Endodermal cell (in vitro differentiated cells): ENCODE results near the gene PHC1. TPM values are rescaled to one million over a fixed set of nuclear protein-coding genes. Genes with fewer than 3 reads are reported as not detected.

Experiments
- DNase-seq: peaks from one replicate; pipeline ENCODE4 v3.0.0-alpha.2; 2017
- H3K27ac ChIP-seq: 2 replicates; pipeline ENCODE4 v1.5.1; 2013; ENCODE audit warnings: mild to moderate bottlenecking, low read depth, low read length, moderate library complexity
- H3K27me3 ChIP-seq: 2 replicates; pipeline ENCODE4 v1.6.1; 2013; ENCODE audit warnings: mild to moderate bottlenecking, low read length, moderate library complexity; ENCODE audit not compliant: insufficient read depth, control insufficient read depth, poor library complexity, severe bottlenecking
- H3K36me3 ChIP-seq: 2 replicates; pipeline ENCODE4 v1.7.0; 2013; ENCODE audit warnings: mild to moderate bottlenecking, low read length, moderate library complexity; ENCODE audit not compliant: control insufficient read depth, insufficient read depth
- H3K4me1 ChIP-seq: one replicate; pipeline ENCODE4 v1.7.0; 2013; ENCODE audit warnings: low read length; ENCODE audit not compliant: control insufficient read depth, insufficient read depth
- H3K4me3 ChIP-seq: 2 replicates; pipeline ENCODE4 v1.5.1; 2013; ENCODE audit warnings: mild to moderate bottlenecking, low read length, moderate library complexity
- H3K9ac ChIP-seq: 2 replicates; pipeline ENCODE4 v1.6.1; 2013; ENCODE audit warnings: mild to moderate bottlenecking, low read length, moderate library complexity; ENCODE audit not compliant: poor library complexity, severe bottlenecking; ENCODE audit errors: extremely low read depth
- H3K9me3 ChIP-seq: 2 replicates; pipeline ENCODE4 v1.6.1; 2013; ENCODE audit warnings: mild to moderate bottlenecking, low read length, moderate library complexity; ENCODE audit not compliant: control insufficient read depth
- H3K27ac Mint-ChIP-seq: 2 replicates; pipeline ENCODE4 v1.8.0; 2020; ENCODE audit warnings: mixed read lengths
- H3K27me3 Mint-ChIP-seq: 2 replicates; pipeline ENCODE4 v1.8.0; 2021; ENCODE audit warnings: mild to moderate bottlenecking, mixed read lengths; ENCODE audit not compliant: insufficient read depth
- H3K36me3 Mint-ChIP-seq: 2 replicates; pipeline ENCODE4 v1.8.0; 2020; ENCODE audit warnings: low read depth, mixed read lengths
- H3K4me1 Mint-ChIP-seq: 2 replicates; pipeline ENCODE4 v1.8.0; 2020; ENCODE audit warnings: mixed read lengths
- H3K4me3 Mint-ChIP-seq: 2 replicates; pipeline ENCODE4 v1.8.0; 2020; ENCODE audit warnings: mild to moderate bottlenecking, moderate library complexity, mixed read lengths
- H3K9me3 Mint-ChIP-seq: 2 replicates; pipeline ENCODE4 v1.8.0; 2020; ENCODE audit warnings: mild to moderate bottlenecking, mixed read lengths
- WGBS, 2 experiments: methylation state at CpG; one replicate each; pipeline versions ENCODE4 v1.1.5 to v1.1.7; 2013; ENCODE audit warnings: missing lambda C conversion rate in 2 of 2, mixed read lengths in 1 of 2; ENCODE audit not compliant: insufficient coverage in 1 of 2, insufficient read length in 1 of 2; 5-methylcytosine and 5-hydroxymethylcytosine counted together
- total RNA-seq, 2 donors: library from RNA; stranded (reverse); fragmentation: NEBNext Ultra II Directional in 1 of 2; extraction: Animal tissue kit (Norgen Biotek cat#: 25700) in 1 of 2; gene quantifications; 2 replicates in 1 of 2; 3 replicates in 1 of 2; pipeline ENCODE4 v1.2.1, GENCODE V29; 2021
- TF ChIP-seq, protein P1 (sequence below): fragments of 200-600 bp; sonication (generic); conservative IDR thresholded peaks from 2 replicates; pipeline ENCODE4 v1.5.0; 2021; ENCODE audit warnings: antibody characterized with exemption, mild to moderate bottlenecking

Gene PHC1
- total RNA-seq, 2 donors from 2014 or later = 100 to 538 TPM

DNA sequence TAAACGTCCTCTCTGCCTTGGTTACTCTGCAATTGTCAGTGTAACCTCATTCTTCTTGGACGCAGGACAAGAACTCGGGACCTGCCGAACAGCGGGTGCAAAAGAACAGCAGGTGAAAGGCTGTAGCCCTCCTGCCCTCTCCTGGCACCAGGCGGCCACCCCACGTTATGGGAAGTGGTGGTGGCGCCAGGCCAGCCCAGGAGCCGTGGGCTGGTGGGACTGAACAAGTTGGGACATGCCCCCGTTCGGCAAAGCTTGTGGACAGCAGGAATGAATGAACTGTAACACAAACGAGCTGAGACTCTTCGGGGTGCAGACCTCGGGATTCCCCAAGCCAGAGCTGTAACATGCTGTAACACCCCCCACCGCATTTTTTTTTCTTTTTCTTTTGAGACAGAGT, 41.8 kb downstream of the PHC1 start:
- Histone ChIP-seq H3K27me3 (no peaks in the 10 kb centered on the region), H3K4me3 (no peak overlapping the region), H3K36me3 (no peaks in the 10 kb centered on the region), H3K9me3 (peaks cover 16% of the 10 kb centered on the region), H3K27ac (no peak overlapping the region), H3K4me1 (no peaks in the 10 kb centered on the region), H3K9ac (no peak overlapping the region)
- WGBS, 2 experiments = 93 to 95% methylated on average over 10 to 15 of the region's 15 CpGs
- H3K27ac Mint-ChIP-seq = no peak overlapping the region
- H3K4me3 Mint-ChIP-seq = no peak overlapping the region
- no peak for DNase-seq
- H3K4me1 Mint-ChIP-seq = no peaks in the 10 kb centered on the region
- H3K9me3 Mint-ChIP-seq = peaks cover 26% of the 10 kb centered on the region
- no peaks in the 10 kb centered on the region for H3K27me3 Mint-ChIP-seq
- TF ChIP-seq, protein P1, sequence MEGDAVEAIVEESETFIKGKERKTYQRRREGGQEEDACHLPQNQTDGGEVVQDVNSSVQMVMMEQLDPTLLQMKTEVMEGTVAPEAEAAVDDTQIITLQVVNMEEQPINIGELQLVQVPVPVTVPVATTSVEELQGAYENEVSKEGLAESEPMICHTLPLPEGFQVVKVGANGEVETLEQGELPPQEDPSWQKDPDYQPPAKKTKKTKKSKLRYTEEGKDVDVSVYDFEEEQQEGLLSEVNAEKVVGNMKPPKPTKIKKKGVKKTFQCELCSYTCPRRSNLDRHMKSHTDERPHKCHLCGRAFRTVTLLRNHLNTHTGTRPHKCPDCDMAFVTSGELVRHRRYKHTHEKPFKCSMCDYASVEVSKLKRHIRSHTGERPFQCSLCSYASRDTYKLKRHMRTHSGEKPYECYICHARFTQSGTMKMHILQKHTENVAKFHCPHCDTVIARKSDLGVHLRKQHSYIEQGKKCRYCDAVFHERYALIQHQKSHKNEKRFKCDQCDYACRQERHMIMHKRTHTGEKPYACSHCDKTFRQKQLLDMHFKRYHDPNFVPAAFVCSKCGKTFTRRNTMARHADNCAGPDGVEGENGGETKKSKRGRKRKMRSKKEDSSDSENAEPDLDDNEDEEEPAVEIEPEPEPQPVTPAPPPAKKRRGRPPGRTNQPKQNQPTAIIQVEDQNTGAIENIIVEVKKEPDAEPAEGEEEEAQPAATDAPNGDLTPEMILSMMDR = no peak
- H3K36me3 Mint-ChIP-seq = peaks cover 18% of the 10 kb centered on the region

GRCh38 chr12:8956772-8957171, 42.5 kb downstream of the PHC1 start:
- no peak overlapping the region for H3K9ac ChIP-seq
- 88 to 94% methylated on average over 7 of the region's 7 CpGs for WGBS, 2 experiments
- peaks cover 16% of the 10 kb centered on the region for H3K9me3 ChIP-seq
- Mint-ChIP-seq H3K4me3 (no peak overlapping the region), H3K36me3 (peaks cover 18% of the 10 kb centered on the region), H3K27ac (no peak overlapping the region), H3K4me1 (no peaks in the 10 kb centered on the region), H3K9me3 (peaks cover 24% of the 10 kb centered on the region), H3K27me3 (no peaks in the 10 kb centered on the region)
- H3K4me1 ChIP-seq = no peaks in the 10 kb centered on the region
- H3K4me3 ChIP-seq = no peak overlapping the region
- H3K27me3 ChIP-seq = no peaks in the 10 kb centered on the region
- no peak for DNase-seq
- TF ChIP-seq, protein P1 = no peak
- no peaks in the 10 kb centered on the region for H3K36me3 ChIP-seq
- H3K27ac ChIP-seq = no peak overlapping the region

DNA sequence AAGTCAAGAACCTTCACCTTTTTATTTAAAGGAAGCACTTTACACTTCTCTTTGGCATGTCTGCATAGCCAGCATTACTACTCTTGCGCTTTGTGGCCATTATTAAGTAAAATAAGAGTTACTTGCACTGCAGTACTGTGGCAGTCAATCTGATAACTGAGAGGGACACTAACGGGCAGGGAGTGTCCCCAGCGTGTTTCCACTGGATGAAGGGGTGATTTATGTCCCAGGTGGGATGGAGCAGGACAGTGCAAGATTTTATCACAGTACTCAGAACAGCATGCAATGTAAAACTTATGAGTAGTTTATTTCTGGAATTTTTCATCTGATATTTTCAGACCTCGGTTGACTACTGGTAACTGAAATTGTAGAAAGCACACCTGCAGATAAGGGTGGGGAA, 43.3 kb downstream of the PHC1 start:
- H3K4me1 ChIP-seq = no peaks in the 10 kb centered on the region
- peaks cover 17% of the 10 kb centered on the region for H3K36me3 Mint-ChIP-seq
- no peak overlapping the region for H3K27ac Mint-ChIP-seq
- no peak overlapping the region for H3K27ac ChIP-seq
- no peak overlapping the region for H3K4me3 Mint-ChIP-seq
- peaks cover 24% of the 10 kb centered on the region for H3K9me3 Mint-ChIP-seq
- WGBS, 2 experiments = 88 to 89% methylated on average over 3 to 4 of the region's 4 CpGs
- DNase-seq = no peak
- no peak overlapping the region for H3K9ac ChIP-seq
- no peaks in the 10 kb centered on the region for H3K27me3 Mint-ChIP-seq
- peaks cover 15% of the 10 kb centered on the region for H3K9me3 ChIP-seq
- no peaks in the 10 kb centered on the region for H3K36me3 ChIP-seq
- no peak overlapping the region for H3K4me3 ChIP-seq
- TF ChIP-seq, protein P1 = no peak
- H3K4me1 Mint-ChIP-seq = no peaks in the 10 kb centered on the region
- H3K27me3 ChIP-seq = no peaks in the 10 kb centered on the region
